GM21529 (cell line): ENCODE measurements around the gene CNOT1.

Source experiments
- ATAC-seq: cut with Tn5 transposase; IDR thresholded peaks from one replicate; pipeline ENCODE4 v1.9.1; 2021; ENCODE audit not compliant: unreplicated experiment

CNOT1 gene

GRCh38 chr16:58518980-58519368 lies 110.7 kb downstream of the CNOT1 start:
- ATAC-seq = no peak

- ATAC-seq = peak; percentile 39
These were observed 111.3 kb downstream of the CNOT1 start for GRCh38 chr16:58518083-58518979.

- no peak for ATAC-seq
These were observed 112.9 kb downstream of the CNOT1 start for GRCh38 chr16:58516768-58517107.

DNA sequence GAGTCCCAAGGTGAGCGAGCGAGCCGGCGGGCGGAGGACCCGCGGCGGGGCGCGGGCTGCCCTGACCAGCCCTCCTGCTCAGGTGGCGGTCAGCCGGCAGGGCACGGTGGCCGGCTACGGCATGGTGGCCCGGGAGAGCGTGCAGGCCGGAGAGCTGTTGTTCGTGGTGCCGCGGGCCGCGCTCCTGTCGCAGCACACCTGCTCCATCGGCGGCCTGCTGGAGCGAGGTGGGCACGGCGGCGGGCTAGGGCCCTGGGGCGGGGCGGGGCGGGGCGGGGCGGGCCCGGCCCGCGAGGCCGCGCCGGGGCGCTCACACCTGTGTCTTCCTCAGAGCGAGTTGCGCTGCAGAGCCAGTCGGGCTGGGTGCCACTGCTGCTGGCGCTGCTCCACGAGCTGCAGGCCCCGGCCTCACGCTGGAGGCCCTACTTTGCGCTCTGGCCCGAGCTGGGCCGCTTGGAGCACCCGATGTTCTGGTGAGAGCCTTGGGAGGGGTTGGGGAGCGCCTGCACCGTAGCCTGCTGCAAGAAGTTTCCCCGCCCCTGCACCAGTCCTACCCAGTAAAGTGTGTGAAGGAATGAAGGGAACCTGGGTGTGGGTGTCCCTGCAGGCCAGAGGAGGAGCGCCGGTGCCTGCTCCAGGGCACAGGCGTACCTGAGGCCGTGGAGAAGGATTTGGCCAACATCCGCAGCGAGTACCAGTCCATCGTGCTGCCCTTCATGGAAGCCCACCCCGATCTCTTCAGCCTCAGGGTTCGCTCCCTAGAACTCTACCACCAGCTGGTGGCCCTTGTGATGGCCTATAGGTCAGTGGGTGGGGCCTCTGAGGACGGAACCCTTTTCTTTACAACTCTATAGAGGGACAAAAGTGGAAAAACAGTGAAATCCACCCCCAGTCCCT lies 113.5 kb downstream of the CNOT1 start:
- ATAC-seq = peak; percentile 40

DNA sequence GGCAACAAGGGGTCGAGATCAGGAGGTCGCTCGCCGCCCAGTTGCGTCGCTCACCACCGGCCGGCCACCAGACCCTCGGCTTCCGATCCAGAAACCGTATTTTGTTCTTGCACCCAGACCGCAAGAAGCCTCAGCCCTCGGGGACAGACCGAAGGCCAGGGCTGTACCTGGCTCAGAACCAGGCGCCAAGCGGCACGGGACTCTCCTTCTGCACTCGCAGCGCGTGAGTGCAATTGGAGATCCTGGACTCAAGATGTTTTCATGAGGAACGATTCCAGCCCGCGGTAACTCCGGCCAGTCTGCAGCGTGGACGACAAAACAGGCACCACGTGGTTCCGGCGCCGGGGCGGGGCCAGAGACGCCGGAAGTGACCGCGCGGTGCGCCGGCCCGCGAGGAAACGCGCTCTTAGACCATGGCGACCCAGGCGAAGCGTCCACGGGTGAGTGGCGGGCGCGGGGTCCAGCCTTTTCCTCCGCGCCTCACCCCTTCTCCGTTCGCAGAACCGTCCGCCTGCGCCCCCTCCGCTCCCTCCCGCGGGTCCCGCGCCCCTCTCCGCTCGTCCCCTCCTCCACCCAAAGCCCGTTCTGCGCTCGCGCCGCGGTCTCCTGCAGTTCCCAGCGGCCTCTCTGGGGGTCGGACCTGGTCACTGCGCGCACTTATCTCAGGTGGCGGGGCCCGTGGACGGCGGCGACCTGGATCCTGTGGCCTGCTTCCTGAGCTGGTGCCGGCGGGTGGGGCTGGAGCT lies 114.3 kb downstream of the CNOT1 start, which contains the start of gene SETD6:
TSS of gene SETD6 (plus strand) at position 393 of the 746 bp plus-strand sequence. CDS start at position 414, 21 bp downstream.
- peak; percentile 72 for ATAC-seq

- no peak for ATAC-seq
These were observed 115.8 kb downstream of the CNOT1 start for GRCh38 chr16:58513874-58514273.

DNA sequence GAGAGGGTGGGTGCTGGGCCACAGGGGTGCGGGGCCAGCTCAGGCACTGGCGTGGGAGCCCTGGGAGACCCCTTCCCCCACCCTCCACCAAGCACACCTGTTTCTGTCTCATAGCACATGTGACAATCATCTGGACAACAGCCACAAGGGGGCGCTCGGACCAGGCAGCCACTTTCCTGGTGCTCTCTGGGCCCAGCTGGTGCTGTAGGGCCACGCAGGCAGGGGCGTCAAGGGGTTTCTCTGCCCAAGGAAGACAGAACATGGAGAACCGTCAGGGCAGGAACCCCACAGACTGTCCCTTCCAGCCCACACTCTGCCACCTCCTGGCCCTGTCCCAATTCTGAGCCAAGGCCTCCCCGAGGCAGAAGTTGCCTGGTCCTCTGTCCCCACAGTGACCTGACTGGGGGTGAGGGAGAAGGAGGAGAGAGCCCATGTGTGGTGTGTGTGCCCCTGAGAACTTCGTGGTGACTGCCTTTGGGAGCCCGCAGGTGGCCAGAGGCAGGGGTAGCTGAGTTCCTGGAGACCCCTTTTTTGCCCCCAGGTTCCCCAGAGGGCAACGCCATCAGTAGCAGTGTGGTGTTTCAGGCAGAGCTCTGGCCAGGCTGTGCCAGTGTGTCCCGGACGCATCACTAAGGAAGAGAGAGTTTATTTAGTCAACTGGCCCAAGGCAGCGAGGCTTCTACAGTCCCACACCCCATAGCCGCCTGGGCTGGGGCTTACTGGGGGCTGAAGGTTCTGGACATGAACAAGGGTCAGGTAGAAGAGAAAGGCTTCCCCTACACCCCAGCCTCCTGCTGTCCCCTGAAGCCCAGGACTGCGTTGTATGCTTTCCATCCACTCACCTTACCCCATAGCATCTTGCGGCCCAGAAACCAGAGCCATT lies 117.5 kb downstream of the CNOT1 start:
- ATAC-seq = peak; percentile 30

DNA sequence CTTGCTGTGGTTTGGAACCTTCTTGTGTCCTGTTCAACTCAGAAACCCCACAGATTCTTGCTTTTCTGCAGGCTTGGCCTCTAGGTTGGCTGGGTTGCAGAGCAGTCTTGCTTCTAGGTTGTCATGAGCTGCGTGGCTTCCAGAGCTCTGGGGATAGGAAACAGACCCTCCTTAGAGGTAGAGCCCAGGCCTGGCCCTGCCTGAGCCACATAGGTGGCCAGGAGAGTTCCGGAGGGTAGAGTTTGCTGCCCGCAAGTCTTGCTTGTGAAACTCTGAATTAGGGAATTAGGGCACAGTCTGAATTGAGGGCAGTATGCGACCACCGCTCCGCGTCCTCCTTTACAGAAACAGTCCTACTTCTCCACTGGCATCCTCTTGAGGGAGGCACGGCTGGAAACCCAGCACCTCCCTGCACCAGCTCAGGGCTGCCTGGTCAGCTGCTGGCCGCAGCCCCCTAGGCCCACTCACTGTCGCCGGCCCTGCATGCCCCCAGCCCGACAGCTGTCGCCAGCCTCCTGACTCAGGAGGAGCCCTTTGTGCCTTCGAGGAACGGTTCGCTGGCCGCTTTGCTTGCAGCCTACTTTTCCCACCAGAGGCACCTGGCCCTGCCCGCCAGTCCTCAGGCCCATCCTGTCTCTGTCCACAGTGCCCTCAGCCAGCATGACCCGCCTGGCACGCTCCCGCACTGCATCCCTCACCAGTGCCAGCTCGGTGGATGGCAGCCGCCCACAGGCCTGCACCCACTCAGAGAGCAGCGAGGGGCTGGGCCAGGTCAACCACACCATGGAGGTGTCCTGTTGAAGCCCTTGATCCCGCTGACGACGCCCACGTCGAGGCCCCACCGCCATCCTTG lies 118.6 kb downstream of the CNOT1 start:
- ATAC-seq = no peak

DNA sequence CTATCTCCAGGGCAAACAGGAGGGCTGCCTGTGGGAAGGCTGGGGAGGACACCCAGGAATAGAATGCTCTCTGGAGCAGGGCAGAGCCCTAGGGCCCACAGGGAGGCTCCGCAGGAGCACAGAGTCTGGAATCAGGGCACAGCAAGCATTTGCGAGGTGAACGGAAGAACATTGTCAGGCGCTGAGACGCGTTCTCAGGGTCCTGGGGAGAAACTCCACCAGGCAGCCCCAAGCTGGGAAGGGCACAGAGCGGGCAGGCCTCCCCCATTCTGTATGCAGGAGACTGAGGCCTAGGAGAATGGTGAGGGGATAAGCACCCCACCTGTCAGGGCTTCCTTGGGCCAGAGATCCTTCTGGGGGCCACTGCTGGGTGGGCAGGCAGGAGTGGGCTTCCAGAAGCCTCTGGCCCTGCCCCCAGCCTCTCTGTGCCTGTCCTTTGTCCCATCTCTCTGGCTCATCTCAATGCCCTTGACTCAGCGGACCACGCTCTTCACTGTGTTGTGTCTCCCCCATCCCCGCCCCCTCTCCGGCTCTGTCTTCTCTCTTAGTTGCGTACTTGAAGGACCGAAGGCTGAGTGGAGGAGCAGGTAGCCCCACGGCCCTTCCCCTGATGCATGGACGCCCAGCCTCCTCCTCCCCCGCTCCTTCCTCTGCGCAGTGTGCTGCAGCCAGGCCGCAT lies 119.4 kb downstream of the CNOT1 start:
- ATAC-seq = no peak

DNA sequence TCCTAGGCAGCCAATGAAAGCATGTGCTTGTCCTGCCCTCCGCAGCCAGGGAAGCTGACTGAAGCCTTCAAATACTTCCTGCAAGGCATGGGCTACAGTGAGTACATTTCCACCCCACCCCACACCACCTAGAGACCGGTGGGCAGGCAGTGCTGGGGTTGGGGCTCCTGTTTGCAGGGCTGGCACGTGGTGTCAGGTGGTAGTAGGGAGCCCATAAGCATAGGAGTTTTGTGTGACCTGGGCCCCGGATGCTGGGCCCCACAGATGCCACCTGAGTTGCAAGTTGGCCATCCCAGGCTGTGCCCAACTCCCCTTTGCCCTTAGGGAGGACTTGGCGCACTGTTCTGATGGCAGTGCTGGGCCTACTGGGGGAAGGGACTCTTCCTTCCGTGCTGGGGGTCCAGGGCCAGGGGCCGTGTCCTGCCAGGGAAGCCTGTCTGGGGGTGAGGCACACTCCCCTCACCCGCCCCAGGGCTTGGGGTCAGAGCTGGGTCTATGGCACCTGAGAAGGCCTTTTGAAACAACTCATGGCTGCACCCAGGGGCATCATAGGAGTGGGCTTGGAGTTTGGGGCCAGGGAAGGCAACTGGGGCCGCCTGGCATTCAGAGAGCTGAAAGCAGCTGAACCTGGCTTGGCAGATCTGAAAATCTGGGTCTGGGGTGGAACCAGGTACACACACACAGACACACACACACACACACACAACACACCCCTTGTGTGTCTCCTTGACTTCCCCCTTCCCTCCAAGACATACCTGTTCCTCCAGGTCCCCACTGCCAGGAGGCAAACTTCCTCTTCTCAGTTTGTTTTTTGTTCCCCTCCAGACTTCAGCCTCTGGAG lies 120.2 kb downstream of the CNOT1 start:
- ATAC-seq = no peak

DNA sequence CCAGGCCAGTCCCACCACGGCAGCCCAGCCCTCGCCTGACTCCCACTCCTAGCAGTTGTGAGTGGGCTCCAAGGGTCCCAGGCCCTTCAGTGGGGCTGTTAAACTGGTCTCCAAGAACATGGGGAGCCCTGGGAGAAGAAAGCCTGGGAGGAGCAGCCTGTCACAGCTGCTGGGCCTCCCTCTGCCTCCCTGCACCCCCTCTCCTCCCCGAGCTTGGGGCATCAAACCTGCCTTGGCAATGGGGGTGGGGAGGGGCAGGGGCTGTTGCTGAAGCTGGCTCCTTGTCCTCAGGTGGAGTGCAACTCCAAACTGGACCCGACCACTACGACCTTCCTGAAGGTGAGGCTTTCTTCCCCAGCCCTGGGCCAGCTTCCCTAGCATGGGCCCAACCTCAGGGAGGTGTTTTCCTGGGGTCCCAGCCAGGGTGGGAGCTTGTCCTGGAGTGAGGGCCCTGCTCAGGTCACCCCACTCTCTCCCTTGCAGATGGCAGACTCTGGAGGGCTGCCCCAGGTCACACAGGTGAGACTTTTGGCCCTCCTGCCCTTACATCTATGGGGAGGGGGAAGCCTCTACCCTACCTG lies 120.9 kb downstream of the CNOT1 start:
- ATAC-seq = no peak

- ATAC-seq = no peak
These were observed 121.5 kb downstream of the CNOT1 start for GRCh38 chr16:58507963-58508670.

- ATAC-seq = no peak
These were observed 122.2 kb downstream of the CNOT1 start for GRCh38 chr16:58507195-58507962.

GRCh38 chr16:58506241-58507194 lies 123.1 kb downstream of the CNOT1 start:
- no peak for ATAC-seq
